Prostate gland (tissue), 2 donors: ENCODE data around the gene HES1.

ENCODE experiments used
- CTCF ChIP-seq, 4 experiments: fragments of 200-600 bp in 2 of 4; fragments of 450-650 bp in 2 of 4; sonication (generic) in 2 of 4; IDR thresholded peaks; 1 replicate in 3 of 4; 2 replicates in 1 of 4; pipeline ENCODE4 v1.5.1; 2016 to 2019; ENCODE audit warnings: antibody characterized with exemption in 4 of 4, mild to moderate bottlenecking in 2 of 4, moderate library complexity in 2 of 4
- POLR2A ChIP-seq: fragments of 450-650 bp; IDR thresholded peaks from one replicate; pipeline ENCODE4 v1.6.1; 2016; ENCODE audit warnings: antibody characterized with exemption, mild to moderate bottlenecking
- POLR2AphosphoS5 ChIP-seq: sonication (generic); formaldehyde crosslinking; IDR thresholded peaks from one replicate; pipeline ENCODE4 v1.6.1; 2017; ENCODE audit warnings: antibody characterized with exemption

GRCh38 chr3:194136519-194137007 is 615 bp downstream of the HES1 start:
- TF ChIP-seq CTCF (IDR thresholded peaks at IDR 0.05) (no peak), POLR2A (no peak), POLR2AphosphoS5 (peak; percentile 15)
